Liver (tissue), 3 donors: ENCODE results near the gene PNO1.

ENCODE experiments used
- ATF3 ChIP-seq: IDR thresholded peaks from 2 replicates; pipeline ENCODE4 v1.6.1; 2016; ENCODE audit warnings: antibody characterized with exemption
- GABPA ChIP-seq, 2 donors: IDR thresholded peaks in 1 of 2; conservative IDR thresholded peaks in 1 of 2; 2 replicates each; pipeline ENCODE4 v1.6.1; 2016; ENCODE audit warnings: antibody characterized with exemption in 2 of 2, mild to moderate bottlenecking in 1 of 2, moderate library complexity in 1 of 2
- HNF4A ChIP-seq, 2 donors: conservative IDR thresholded peaks; 2 replicates each; pipeline ENCODE4 v1.6.1; 2016; ENCODE audit warnings: antibody characterized with exemption in 2 of 2, mild to moderate bottlenecking in 2 of 2
- RAD21 ChIP-seq, 2 donors: IDR thresholded peaks; 2 replicates each; pipeline ENCODE4 v1.6.1; 2016; ENCODE audit warnings: antibody characterized with exemption in 2 of 2, mild to moderate bottlenecking in 2 of 2
- TAF1 ChIP-seq: conservative IDR thresholded peaks from 2 replicates; pipeline ENCODE4 v1.6.1; 2016; ENCODE audit warnings: antibody characterized with exemption, mild to moderate bottlenecking
- TF ChIP-seq, protein P1 (sequence below): fragments of 150-350 bp; IDR thresholded peaks from 2 replicates; pipeline ENCODE4 v1.5.1; 2017; ENCODE audit warnings: improper control_type of control experiment, low read depth, low read length; ENCODE audit not compliant: missing input control
- TF ChIP-seq, protein P2 (sequence below): IDR thresholded peaks from 2 replicates; pipeline ENCODE4 v1.6.1; 2016; ENCODE audit warnings: antibody characterized with exemption
- donor health status: healthy.
- donor health status: healthy.

DNA sequence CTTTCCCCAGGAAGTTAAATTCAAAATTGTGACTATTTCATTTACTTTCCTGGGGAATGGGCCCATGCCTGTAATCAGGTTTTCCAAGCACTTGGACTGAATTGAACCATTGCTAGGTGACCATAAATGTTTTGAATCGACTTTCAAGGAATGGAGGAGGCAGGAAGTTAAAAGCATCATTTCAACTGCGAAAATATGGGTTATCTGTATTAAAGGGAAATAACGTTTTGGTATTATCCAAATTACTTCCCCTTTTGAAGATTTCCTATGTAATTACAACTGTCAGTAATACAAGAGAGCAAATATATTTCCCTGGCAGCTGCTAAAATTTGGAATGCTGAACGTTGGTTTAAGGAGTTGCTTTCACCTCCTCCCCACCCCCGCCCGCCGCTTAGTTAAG lies 19.0 kb downstream of the PNO1 start:
- TF ChIP-seq, protein P1, sequence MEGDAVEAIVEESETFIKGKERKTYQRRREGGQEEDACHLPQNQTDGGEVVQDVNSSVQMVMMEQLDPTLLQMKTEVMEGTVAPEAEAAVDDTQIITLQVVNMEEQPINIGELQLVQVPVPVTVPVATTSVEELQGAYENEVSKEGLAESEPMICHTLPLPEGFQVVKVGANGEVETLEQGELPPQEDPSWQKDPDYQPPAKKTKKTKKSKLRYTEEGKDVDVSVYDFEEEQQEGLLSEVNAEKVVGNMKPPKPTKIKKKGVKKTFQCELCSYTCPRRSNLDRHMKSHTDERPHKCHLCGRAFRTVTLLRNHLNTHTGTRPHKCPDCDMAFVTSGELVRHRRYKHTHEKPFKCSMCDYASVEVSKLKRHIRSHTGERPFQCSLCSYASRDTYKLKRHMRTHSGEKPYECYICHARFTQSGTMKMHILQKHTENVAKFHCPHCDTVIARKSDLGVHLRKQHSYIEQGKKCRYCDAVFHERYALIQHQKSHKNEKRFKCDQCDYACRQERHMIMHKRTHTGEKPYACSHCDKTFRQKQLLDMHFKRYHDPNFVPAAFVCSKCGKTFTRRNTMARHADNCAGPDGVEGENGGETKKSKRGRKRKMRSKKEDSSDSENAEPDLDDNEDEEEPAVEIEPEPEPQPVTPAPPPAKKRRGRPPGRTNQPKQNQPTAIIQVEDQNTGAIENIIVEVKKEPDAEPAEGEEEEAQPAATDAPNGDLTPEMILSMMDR = no peak
- TF ChIP-seq RAD21 (IDR thresholded peaks at IDR 0.05) (no peak), TAF1 (no peak), HNF4A (conservative IDR thresholded peaks at IDR 0.05) (no peak), ATF3 (no peak), GABPA (IDR thresholded peaks at IDR 0.05 in 1 of 2, conservative IDR thresholded peaks at IDR 0.05 in 1 of 2) (no peak)
- TF ChIP-seq, protein P2, sequence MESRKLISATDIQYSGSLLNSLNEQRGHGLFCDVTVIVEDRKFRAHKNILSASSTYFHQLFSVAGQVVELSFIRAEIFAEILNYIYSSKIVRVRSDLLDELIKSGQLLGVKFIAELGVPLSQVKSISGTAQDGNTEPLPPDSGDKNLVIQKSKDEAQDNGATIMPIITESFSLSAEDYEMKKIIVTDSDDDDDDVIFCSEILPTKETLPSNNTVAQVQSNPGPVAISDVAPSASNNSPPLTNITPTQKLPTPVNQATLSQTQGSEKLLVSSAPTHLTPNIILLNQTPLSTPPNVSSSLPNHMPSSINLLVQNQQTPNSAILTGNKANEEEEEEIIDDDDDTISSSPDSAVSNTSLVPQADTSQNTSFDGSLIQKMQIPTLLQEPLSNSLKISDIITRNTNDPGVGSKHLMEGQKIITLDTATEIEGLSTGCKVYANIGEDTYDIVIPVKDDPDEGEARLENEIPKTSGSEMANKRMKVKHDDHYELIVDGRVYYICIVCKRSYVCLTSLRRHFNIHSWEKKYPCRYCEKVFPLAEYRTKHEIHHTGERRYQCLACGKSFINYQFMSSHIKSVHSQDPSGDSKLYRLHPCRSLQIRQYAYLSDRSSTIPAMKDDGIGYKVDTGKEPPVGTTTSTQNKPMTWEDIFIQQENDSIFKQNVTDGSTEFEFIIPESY = no peak
